HG02642 (cell line): ENCODE data around the gene USH2A.

ENCODE experiments used
- ATAC-seq: cut with Tn5 transposase; IDR thresholded peaks from one replicate; pipeline ENCODE4 v1.9.1; 2021; ENCODE audit warnings: mild to moderate bottlenecking; ENCODE audit not compliant: unreplicated experiment, poor library complexity

Gene USH2A

DNA sequence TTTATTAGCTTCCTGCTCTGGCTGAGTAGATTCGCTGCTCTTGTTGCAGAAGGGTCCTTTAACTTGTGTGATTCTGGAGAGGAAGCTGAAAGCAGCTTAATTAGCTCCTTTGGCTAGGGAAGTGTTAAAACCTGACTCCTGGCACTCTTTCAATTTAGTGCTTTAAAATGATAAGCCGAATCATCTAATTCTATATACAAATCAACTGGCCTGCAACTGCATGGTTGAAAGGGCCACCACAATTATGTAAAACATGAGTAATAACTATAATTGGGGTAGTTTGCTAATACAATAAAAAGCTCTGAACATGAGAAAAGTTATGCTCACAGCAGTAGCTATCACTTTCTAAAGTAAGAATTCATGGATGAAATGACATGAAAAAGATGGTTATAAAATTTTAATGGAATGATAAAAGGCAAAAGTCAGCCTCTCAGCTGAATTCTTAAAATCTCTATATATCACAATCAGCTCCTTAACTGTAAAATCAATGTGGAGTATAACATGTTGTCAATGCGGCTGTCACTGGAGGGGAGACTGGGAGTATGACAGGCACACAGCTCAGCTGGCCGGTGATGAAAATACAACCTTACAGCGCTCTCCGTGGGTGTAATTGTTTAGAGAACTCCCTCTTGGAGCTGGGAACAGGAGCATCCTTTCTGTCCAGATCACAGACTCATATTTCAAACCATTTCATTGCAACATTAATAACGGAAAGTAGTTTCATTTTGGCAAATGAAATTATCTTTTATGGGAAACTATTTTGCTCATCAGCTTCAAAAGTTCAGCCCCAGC lies 531.8 kb downstream of the USH2A start:
- ATAC-seq = no peak

- ATAC-seq = no peak
Measured at GRCh38 chr1:215890438-215890837, 532.8 kb downstream of the USH2A start.

GRCh38 chr1:215889871-215890270 lies 533.4 kb downstream of the USH2A start:
- no peak for ATAC-seq

DNA sequence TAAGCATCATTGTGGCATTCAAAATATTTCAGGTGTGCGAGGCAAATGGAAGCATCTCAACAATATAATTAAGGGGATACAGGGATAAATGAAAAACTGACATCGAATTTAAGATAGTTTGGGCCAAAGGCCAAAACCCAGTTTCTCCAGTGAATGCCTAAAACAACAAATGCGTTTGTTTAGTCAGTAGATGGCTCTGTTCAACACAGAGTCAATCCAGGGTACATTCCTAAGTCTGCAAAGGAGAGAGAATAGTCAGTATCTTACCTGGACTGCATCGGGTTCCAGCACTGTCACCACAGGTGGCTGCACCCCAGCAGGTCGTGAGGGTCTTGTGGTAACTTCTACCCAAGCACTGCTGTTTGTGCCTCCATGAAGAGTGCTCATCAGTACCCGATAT lies 535.1 kb downstream of the USH2A start:
- no peak for ATAC-seq

- ATAC-seq = no peak
Measured at GRCh38 chr1:215887627-215888026, 535.6 kb downstream of the USH2A start.

DNA sequence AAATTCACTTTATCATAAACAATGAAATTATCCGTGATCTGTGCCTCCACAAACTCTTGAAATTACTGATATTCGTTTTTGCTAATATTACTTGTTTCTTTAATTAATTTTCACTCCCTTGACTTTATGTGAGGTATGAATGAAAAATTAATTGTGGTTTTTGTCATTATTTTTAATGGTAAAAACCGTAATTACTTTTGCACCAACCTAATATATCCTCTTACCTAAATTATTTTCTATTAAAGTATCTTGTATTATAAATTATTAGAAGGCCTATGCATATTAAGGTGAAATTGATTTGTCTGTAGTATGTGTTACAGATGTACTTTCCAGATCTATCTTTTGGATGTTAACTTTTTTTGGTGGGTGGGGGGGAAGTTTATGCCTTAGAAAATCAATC lies 540.2 kb downstream of the USH2A start:
- no peak for ATAC-seq

DNA sequence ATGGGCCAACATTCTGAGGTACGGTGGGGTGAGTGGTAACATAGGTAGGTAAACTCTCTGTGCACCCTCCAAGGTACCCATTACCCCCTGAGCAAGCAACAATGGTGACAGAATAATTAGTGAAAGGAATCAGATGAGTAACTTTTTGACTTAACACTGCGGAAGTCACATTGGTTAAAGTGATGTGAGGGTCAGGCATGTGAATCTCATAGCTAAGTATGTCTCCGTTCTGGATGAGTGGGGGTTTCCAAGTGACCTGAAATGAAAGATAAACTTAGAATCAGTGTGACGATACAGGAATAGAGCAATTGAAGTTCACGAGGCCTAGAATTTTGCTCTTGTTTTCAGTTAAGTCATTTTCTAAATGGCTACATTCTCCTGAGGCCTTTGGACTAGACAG lies 544.4 kb downstream of the USH2A start:
- no peak for ATAC-seq

DNA sequence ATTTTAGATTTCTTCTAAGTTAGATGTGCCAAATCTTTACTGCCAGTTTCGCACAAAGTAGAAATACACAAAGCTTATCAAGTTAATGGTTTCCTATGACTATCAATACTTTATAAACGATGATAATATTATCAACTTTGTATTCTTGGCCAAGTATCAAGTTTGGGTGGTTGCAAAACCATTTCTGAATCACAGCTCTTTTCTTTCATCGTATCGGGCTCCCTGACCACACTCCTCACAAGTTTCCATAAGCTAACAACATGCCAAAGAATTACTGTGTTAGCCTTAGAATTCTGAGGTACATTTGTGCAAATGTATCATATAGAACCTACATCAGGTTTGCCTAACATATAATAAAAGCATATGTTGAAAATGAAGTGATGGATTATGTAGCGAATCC lies 545.1 kb downstream of the USH2A start:
- no peak for ATAC-seq

- ATAC-seq = no peak
Measured at GRCh38 chr1:215877452-215877951, 545.7 kb downstream of the USH2A start.

- no peak for ATAC-seq
Measured at GRCh38 chr1:215875712-215876111, 547.5 kb downstream of the USH2A start.

DNA sequence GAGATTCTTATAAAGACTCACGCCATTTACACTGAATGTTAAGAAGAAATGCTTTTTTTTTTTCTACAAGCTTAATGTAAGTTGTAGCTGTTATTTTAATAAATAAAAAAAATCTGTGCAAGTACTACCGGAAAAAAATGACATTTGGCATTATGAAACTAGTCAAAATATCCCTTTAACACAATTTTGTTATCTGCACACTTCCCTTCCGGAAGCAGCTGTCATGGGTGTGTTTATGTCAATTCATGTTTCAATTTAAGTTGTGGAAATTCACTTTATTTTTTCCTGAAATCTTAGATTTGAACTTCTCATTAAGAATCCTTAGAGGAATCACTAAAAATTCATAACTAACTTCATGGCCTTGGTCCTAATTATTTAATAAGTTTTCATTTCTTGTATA lies 548.0 kb downstream of the USH2A start:
- ATAC-seq = no peak

DNA sequence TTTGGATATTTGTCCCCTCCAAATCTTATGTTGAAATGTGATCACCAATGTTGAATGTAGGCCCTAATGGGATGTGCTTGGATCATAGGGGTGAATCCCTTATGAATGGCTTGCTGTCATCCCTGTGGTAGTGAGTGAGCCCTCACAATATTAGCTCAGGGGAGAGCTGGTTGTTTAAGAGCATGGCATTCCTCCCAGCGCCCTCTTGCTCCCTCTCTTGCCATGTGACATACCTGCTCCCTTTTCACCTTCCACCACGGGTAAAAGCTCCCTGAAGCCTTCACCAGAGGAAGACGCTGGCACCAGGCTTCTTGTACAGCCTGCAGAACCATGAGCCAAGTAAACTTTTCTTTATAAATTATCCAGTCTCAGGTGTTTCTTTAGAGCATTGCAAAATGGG lies 550.6 kb downstream of the USH2A start:
- no peak for ATAC-seq

GRCh38 chr1:215868500-215868899 lies 554.7 kb downstream of the USH2A start:
- ATAC-seq = no peak

DNA sequence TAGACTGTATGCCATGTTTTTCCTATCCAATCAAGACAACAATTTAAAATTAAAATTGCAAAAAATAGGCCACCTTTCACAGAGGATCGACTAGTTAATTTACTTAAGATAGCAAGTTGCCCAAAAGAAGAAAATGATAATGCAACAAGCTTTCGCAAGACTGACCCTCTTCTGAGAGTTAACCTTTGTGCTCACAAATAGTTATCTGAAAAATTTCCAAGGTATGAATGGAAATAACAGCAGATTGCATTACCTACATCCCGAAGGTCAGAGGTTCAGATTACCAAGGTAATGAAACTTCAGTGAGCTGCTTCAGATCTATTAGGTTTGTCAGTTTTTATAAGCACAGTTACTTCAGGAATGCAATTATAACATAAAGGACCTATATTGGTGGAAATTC lies 558.2 kb downstream of the USH2A start:
- no peak for ATAC-seq

DNA sequence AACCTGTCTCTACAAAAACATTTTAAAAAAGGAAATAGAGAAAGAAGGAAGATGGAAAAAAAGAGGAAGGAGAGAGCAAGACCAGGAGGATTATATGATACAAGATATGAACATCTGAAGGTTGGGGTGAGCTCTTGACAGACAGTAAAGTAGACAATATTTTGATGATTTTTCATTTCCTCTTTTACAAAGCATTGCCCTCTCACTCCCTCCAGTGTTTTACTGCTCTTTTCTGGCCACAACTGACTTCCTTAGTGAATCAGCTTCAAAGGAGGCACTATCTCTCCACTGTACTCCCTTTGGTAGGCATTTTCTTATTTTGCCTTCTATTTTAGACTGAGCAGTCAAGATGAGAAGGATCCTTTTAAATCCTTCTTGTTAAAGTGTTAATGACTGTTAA lies 559.5 kb downstream of the USH2A start:
- no peak for ATAC-seq

DNA sequence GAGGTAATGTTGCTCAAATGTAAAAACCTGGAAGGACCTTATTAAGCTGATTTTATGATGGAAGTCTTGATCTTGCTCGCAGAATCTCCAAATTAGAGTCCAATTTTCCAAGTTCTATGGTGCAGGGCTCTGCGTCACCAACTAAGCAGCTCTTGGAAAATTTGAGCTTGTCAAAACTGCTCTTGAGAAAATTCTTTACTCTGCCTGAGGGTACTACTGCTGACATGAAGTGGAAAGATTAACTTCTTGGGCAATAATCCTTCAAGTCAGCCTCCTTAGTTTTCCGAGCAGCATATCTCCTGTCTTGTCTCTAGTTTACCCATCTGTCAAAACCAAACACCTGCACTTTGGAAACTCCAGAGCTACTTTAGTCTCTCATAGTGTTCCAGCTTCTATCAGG lies 562.4 kb downstream of the USH2A start:
- no peak for ATAC-seq

GRCh38 chr1:215857317-215857716 lies 565.9 kb downstream of the USH2A start:
- ATAC-seq = no peak

DNA sequence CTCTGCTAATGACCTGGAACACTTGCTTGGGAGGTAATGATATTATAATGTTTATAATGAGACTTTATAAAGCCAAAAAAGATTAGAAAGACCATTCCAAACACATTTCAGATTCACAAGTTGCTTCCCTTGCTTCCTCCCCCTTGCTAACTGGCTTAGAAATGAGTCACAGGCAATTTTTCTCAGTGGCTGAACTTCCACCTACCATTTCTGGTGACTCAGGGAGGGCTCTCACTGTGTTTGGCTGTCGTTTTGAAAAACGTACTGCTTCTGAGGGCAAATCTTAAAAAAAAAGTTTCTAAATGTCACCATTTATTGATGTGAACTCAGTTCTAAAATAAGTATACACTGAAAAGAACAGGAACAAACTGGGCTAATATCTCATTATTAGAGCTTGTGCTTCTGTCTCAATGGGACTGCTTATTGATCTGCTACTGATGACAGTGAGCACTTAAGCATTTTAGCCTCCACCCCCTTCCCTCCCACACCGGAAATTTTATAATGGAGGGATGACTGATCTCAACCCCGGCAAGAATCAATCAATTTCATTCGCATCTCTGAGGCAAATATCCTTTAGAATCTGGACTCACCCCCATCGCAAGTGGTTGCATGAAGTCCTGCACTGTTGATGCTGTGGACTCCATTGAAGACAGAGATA lies 577.9 kb downstream of the USH2A start:
- no peak for ATAC-seq

DNA sequence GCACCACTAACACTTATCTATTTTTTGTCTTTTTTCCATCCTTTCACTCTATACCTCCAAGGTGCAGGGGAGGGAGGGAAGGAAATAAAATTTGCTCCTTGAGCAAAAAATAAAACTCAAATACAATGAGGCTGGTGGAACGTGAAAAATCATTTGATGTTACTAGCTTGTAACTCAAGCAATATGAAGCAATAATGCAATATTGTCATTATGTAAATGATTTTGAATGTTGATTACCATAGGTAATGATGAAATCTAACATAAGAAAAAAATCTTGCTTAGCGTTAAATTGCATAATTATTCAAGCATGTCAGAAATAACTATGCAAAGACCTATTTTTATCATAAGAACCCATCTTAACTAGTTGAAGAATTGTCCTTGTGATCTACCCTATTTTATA lies 578.5 kb downstream of the USH2A start:
- no peak for ATAC-seq

GRCh38 chr1:215844266-215844665 lies 579.0 kb downstream of the USH2A start:
- ATAC-seq = no peak

GRCh38 chr1:215842905-215843304 lies 580.3 kb downstream of the USH2A start:
- ATAC-seq = no peak

GRCh38 chr1:215835951-215836350 lies 587.3 kb downstream of the USH2A start:
- no peak for ATAC-seq
